Measurements from ENCODE around the gene ZNF627. TPM values are rescaled to one million over a fixed set of nuclear protein-coding genes. Genes with fewer than 3 reads are reported as not detected.
"Not testable (repeated sequence)": the region's sequence is repeated elsewhere in the genome, so short reads cannot be mapped to it uniquely, and the experiment has no call there.

The ZNF627 gene
- total RNA-seq, 2 experiments from 2014 or later, result 6.1 to 6.5 TPM

- ChIA-PET POLR2A (interaction anchor here (0.6 to 1.2 kb wide), 2 partner anchors 9 to 51 kb away, joined by 3 read pairs; no protein-coding TSS in a partner anchor), CTCF (interaction anchor here (1.0 kb wide), 1 partner anchor 300 kb away, joined by 3 read pairs; no protein-coding TSS in a partner anchor)
- H3K36me3 Mint-ChIP-seq (ENCODE audit: low read depth), result peaks cover 26% of the 10 kb centered on the region
- no peaks in the 10 kb centered on the region for H3K9me3 Mint-ChIP-seq
- no peak for TF ChIP-seq CTCF (IDR thresholded peaks at IDR 0.05)
- no peak for DNase-seq
- intact Hi-C loops (cut with micrococcal nuclease), result no loop called here
- peaks cover 13% of the 10 kb centered on the region for H3K4me1 Mint-ChIP-seq (ENCODE audit: low read depth)
- peaks cover 5% of the 10 kb centered on the region for H3K27me3 Mint-ChIP-seq
- no peak for ATAC-seq
- H3K27ac Mint-ChIP-seq, result no peak overlapping the region
- H3K4me3 Mint-ChIP-seq, result peak overlapping the region; percentile 68
These were observed 26.8 kb downstream of the ZNF627 start for GRCh38 chr19:11624069-11624463.

GRCh38 chr19:11626252-11626651 lies 29.0 kb downstream of the ZNF627 start:
- Mint-ChIP-seq H3K27me3 (peaks cover 5% of the 10 kb centered on the region), H3K9me3 (no peaks in the 10 kb centered on the region), H3K36me3 (ENCODE audit: low read depth) (peaks cover 5% of the 10 kb centered on the region), H3K4me3 (no peak overlapping the region), H3K4me1 (ENCODE audit: low read depth) (peaks cover 13% of the 10 kb centered on the region), H3K27ac (no peak overlapping the region)
- ChIA-PET CTCF (no interaction called here), POLR2A (no interaction called here)
- DNase-seq, result no peak
- no peak for TF ChIP-seq CTCF (IDR thresholded peaks at IDR 0.05)
- intact Hi-C loops (cut with micrococcal nuclease), result no loop called here
- ATAC-seq, result no peak

- POLR2A ChIA-PET, result interaction anchor here (1.5 kb wide), 1 partner anchor 9 kb away, joined by 3 read pairs; no protein-coding TSS in a partner anchor
- CTCF ChIA-PET, result no interaction called here
- intact Hi-C loops (cut with micrococcal nuclease), result no loop called here
- ATAC-seq (no peak), DNase-seq (no peak)
- no peak for TF ChIP-seq CTCF (IDR thresholded peaks at IDR 0.05)
- H3K4me1 Mint-ChIP-seq (ENCODE audit: low read depth), result no peaks in the 10 kb centered on the region
- H3K27me3 Mint-ChIP-seq, result no peaks in the 10 kb centered on the region
- no peak overlapping the region for H3K4me3 Mint-ChIP-seq
- H3K27ac Mint-ChIP-seq, result no peak overlapping the region
- H3K9me3 Mint-ChIP-seq, result no peaks in the 10 kb centered on the region
- H3K36me3 Mint-ChIP-seq (ENCODE audit: low read depth), result no peaks in the 10 kb centered on the region
These were observed 35.9 kb downstream of the ZNF627 start for GRCh38 chr19:11633223-11633622.

- intact Hi-C loops (cut with micrococcal nuclease); H3K9me3 Mint-ChIP-seq; CTCF ChIA-PET; H3K4me3 Mint-ChIP-seq; DNase-seq; H3K36me3 Mint-ChIP-seq (ENCODE audit: low read depth); H3K4me1 Mint-ChIP-seq (ENCODE audit: low read depth); H3K27ac Mint-ChIP-seq; ATAC-seq; H3K27me3 Mint-ChIP-seq: not testable (repeated sequence)
- POLR2A ChIA-PET, result interaction anchor here (1.5 kb wide), 1 partner anchor 10 kb away, joined by 3 read pairs; no protein-coding TSS in a partner anchor
These were observed 36.9 kb downstream of the ZNF627 start for GRCh38 chr19:11634018-11634662.

- H3K4me3 Mint-ChIP-seq, result peak overlapping the region; percentile 79
- DNase-seq, result no peak
- ChIA-PET POLR2A (interaction anchor here (0.6 to 1.0 kb wide), 5 partner anchors 14 to 290 kb away, joined by 3 to 4 read pairs (median 3); no protein-coding TSS in a partner anchor), CTCF (interaction anchor here (0.9 to 1.4 kb wide), 2 partner anchors 79 to 159 kb away, joined by 3 to 4 read pairs; no protein-coding TSS in a partner anchor)
- TF ChIP-seq CTCF (IDR thresholded peaks at IDR 0.05), result no peak
- H3K27ac Mint-ChIP-seq, result no peak overlapping the region
- no peaks in the 10 kb centered on the region for H3K36me3 Mint-ChIP-seq (ENCODE audit: low read depth)
- H3K9me3 Mint-ChIP-seq, result peaks cover 3% of the 10 kb centered on the region
- H3K4me1 Mint-ChIP-seq (ENCODE audit: low read depth), result no peaks in the 10 kb centered on the region
- peaks cover 8% of the 10 kb centered on the region for H3K27me3 Mint-ChIP-seq
- ATAC-seq, result no peak
- intact Hi-C loops (cut with micrococcal nuclease), result no loop called here
These were observed 41.9 kb downstream of the ZNF627 start for GRCh38 chr19:11639245-11639601.
